ENCODE results near the gene CBY1.
"Not testable (repeated sequence)": the region's sequence is repeated elsewhere in the genome, so short reads cannot be mapped to it uniquely, and the experiment has no call there.

Gene CBY1

DNA sequence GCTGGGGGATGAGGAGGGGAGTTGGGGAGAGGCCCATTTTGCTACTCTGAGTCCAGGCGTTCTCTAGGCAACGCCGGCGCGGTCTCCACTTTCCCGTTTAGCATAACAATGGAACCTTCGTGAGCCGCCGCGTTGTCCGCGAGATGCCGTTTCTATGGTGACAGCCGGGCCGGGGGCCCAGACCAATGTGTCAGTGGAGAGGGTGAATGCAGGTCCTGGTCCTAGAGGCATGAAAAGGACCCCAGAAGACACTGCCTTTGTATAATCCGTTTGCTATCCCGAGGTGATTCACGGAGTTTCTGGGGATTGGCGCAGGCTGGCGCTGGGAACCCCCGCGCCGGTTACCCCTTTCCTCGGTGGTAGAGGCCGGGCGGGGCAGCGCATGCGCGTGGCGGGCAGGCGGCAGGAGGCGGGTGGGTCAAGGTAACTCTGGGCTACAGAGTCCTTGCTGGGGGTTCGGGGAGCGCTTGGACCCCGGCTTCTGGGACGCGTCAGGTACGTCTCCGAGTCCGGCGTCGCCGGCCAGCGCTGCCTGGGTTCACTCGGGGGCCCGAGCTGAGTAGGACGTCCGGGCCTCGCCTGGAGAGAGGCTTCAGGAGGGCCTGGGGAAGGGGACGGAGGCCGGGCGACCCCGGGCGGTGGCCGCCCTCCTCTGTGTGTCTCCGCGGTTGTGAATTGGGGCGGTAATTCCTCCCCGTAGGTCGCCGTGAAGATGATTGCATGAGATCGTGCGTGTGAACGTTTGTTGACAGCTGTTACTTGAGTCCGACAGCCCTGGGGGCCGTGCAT, at the start of gene CBY1, which contains the start of gene FAM227A:
Gene CBY1 (plus strand): TSS at position 383 of the 789 bp plus-strand sequence. CDS start 11,417 bp downstream, outside the sequence.
Gene FAM227A (minus strand): TSS at position 137 of the 789 bp plus-strand sequence. CDS start 6,224 bp downstream, outside the sequence.
- DNase-seq = peak; percentile 78

DNA sequence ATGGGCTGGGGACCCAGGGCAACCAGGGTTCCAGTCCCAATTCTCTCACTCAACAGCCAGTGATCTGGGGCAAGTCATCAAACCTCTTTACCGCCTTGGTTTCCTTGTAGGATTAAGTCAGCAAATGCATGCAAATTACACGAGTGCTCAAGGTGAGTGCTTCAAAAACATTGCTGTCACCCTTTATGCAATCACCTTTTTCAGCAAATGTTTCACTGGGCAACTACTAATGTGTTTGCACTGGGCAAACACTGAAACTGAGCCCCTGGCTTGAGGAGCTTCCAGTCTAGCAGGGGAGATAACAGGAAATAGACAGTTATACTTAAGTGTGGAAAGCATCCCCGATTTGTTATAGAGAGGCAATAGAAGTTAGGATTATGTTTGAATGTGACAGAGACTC, 48.8 kb upstream of the CBY1 start:
- no peak for DNase-seq

DNA sequence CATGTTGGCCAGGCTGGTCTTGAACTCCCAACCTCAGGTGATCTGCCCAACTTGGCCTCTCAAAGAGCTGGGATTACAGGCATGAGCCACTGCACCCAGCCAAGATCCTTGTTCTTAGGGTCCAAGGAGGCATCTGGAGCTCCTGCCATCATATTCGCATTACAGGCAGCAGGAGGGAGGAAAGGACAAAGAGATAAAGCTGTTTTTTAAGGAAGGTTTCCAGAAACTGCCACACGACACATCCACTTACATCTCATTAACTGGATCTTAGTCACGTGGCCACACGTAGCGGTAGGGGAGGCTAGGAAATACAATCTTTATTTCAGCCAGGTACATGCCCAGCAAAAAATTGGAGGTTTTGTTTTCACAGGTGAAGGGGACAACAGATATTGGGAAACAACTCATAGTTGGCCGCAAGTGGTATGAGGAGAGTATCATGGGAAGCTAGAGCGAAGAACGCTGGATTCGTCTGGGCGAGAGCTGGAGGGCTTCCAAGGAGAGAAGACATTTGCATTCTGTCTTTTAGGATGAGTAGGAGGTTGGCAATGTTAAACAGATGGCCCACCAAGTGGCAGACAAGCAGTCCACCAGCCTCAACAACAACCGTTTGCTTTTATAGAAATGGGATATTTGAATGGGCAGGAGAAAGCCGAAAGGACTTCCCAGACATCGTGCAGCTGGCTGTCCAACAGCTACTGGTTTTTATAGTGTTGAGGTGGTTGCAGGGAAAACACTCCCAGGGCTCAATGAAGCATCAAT, 47.3 kb upstream of the CBY1 start:
- DNase-seq = no peak

DNA sequence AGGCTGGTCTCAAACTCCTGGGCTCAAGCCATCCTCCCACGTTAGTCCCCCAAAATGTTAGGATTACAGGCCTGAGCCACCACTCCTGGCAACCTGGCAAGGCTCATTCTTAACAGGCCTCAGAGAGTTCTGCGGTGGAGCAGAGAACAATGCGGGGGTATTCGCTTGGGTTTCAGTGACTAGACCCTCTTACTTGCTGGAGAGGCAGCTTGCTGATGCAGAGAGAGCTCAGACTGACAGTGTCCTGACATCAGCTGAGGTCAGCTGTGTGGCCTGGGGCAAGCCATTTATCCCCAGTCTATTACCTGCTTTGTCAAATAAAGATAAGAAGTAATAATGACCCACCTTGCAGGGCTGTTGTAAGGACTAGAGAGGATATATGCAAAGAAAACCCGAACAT, 46.2 kb upstream of the CBY1 start:
- no peak for DNase-seq

DNA sequence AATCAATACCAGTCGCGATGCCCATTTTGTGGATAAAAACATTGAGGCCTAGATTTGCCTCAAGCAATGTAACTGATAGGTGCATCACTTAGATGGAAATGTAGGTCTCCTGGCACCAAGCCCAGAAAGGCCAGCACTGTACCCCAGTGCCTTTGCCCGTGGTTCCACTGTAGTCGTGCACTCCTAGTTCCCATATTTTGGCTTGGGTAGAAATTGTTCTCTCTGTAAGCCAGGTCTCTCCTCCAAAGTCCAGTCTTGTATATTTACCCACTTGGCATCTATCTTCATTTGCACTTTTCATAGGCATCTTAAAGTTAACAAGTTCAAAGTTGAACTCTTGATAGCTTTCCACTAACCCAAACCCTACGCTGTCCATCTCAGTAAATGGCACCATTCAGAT, 44.9 kb upstream of the CBY1 start:
- no peak for DNase-seq

DNA sequence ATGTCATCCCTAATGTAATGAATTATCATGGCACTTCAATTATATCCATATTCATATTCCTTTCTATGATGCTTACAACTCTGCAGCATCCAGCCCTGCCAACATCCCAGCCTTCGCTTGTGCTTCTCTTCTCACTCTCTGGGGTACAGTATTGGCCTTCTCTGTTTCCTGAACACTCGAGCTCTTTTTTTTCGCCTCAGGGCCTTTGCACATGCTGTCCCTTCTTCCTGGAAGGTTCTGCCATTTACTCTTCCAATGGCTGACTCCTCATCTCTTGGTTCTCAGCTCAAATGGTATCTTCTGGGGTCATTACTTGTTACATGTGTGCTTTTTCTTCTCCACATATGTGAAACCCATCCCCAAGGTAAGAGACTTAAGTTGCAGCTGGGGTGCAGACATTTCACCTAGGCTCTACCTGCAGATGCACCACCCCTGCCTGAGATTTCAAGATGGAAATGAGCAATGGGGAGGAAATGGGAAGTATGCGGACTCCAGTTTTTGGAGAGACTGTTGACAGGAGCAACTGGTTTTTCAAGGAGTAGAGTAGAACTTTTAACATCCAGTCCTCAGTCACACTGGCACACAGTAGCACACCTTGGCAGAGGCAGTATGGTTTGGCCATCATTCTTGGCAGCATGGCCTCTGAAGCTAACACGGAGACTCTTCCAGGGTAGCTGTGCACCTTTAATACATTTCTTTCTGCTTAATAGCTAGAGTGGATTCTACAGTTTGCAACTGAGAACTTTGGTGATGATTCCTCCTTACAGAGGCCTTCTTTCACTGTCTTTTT, 44.0 kb upstream of the CBY1 start:
- no peak for DNase-seq

DNA sequence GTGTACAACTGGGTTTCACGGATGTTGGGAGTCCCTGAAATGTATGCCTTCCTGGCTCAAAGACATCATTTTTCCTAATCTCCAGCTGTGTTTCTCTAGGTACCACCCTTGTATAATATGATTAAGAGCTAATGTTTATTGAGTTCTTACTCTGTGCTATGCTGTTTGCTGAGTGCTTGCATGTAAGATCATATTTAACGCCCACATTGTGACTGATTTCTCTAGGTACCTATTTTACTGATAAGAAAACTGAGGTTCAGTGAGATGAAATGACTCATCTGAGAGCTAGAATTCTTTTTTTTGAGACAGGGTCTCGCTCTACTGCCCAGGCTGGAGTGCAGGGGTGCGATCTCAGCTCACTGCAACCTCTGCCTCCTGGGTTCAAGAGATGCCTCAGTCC, 42.9 kb upstream of the CBY1 start:
- DNase-seq = no peak

DNA sequence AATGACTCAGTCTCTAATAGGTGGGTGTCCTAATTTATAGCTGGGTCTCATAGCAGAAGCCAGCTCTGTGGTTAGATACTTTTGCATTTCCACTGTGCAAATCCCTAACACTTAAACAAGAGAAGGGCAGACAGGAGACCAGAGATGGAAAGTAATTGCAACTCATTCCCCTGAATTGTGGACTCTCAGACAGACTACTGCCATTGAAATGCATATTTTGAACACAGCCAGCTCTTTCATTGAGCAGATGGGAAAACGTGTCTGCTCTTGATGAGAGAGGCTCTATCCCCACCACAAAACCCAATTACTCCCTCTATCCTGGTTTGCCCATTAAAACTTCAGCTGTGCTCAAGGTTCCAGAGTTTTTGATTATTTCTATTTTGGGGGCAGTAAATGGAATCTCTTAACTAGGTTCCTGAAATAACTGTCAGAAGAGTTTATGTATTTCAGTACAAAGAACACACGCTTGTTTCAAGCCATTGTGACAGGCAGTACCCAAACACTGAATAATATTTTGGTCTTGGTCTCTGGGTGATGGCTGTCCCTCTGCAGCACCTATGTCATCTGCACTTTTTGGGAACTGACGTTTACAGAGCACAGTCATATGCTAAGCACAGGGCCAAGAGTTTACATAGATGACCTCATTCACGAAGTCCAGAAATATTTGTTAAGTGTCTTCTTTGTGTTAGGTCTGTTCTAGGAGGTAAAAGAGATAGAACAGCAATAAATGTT, 41.9 kb upstream of the CBY1 start:
- DNase-seq = no peak

DNA sequence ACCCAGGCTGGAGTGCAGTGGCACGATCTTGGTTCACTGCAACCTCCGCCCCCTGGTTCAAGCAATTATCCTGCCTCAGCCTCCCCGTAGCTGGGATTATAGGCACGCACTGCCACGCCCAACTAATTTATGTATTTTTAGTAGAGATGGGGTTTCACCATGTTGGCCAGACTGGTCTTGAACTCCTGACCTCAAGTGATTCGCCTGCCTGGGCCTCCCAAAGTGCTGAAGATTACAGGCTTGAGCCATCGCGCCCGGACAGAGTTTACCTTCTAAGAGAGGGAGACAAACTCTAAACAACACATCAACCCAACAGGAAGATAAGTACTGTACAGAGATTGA, 41.4 kb upstream of the CBY1 start:
- DNase-seq = not testable (repeated sequence)

DNA sequence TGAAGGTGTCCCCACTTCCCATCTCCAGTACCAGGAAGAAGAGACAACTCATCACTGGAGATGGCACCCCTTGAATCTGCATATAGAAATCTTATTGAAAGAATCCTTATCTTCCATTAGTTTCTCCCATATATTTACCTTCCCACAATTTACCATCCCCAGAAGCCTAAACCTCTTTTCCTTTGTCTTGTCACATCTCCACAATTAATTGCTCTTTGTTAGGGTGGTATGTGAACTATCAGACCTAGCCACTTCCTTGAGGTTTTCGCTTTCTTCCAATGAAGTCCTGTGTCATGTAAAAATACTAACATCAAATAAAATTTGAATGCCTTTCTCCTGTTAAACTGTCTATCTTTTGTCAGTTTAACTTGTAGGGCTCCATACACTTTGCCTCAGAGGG, 38.2 kb upstream of the CBY1 start:
- DNase-seq = no peak

DNA sequence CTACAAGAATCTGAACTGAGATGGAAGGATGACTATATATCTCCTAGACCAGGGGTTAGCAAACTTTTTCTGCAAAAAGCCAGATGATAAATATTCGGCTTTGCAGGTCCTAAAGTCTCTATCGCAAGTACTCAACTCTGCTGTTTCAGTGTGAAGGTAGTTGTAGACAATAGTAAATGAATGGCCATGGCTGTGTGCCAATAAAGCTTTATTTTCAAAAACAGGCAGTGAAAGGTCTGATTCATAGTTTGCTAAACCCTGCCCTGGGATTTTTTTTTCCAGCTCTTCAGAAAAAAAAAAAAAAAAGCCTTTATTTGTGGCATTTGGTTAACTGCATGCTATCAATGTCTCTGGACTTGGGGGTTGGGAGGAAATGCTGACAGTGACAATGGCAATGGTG, 37.8 kb upstream of the CBY1 start:
- no peak for DNase-seq

DNA sequence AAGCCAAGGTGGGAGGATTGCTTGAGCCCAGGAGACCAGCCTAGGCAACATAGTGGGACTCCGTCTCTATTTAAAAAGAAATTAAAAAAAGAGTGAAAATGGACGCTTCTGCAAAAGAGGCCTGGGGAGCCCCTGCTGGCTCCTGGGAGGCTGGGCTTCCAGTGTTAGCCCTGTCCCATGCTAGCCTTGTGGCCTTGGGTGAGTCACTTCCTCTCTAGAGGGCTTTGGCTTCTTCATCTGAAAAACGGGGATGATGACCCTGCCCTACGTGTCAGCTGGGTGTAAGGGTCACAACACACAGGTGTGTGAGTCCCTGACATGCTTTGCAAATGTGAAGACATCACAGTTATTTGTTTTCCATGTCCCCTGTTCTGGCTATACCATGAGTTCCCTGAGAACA, 33.1 kb upstream of the CBY1 start:
- no peak for DNase-seq

DNA sequence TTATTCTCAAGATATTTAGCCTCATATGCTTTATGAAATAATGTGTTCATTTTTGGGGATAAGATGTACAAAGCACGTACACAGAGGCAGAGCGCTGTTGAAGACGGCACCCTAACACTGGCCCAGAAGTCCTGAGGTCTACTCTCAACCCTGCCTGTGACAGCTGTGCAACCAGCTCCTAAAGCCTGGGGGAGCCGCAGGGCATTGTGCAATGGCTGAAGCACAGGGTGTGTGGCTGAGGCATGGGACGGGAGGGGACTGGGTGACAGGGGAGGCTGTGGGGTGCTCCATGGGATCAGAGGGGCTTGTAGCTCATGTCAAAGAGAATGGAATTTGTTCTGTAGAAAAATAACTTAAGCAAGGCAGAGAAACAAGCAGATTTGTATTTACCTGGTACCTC, 28.0 kb upstream of the CBY1 start:
- no peak for DNase-seq

DNA sequence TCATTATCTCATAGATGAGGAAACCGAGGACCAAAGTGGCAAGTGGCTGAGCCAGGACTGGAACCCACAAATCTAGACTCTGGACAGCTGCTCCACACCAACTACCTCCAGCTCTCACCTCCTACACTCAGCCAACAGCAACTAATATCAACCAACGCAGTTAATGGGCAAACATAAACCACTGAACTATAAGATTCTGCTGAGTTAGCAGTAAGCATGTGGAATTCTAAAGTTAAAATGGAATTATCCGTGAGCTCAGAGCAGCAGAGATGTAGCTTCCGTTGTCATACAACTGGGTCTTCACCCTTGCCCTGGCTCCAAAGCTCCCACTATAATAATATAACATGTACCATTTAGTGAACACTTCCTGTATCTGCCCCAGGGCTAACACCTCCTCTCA, 27.3 kb upstream of the CBY1 start:
- no peak for DNase-seq

DNA sequence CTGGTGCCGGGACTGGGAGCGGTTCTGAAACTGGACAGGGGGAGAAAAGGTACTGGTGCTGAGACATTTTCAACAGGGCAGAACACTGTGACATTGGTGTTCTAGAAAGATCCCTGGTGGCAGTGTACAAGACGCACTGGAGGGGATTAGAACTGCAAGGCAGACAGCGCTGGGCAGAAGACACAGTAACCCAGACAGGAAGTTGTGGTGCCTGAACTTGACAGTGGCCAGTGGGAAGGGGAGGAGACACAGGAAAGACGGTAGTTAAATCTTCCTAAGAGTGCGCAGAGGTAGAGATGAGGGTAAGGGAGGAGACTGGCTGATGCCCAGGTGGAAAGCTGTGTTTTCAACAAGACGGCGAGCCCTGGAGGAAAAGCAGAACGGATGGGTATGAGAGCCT, 24.7 kb upstream of the CBY1 start:
- DNase-seq = no peak

DNA sequence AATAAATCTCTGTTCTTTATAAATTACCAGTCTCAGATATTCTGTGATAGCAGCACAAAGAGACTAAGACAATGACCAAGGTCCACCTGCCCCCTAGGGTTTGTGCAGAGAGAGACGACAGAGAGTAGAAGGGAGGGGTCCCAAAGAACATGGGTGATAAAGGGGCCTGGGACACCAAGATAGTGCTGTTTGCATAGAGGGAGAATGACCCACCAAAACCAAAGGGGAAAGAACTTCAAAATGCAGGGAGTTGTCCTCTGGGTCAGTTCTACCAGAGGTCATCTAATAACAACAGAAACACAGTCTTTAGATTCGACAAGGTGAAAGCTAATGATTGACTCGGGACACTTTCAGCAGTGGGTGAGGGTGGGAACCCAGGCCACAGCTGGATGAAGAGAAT, 23.9 kb upstream of the CBY1 start:
- DNase-seq = no peak

DNA sequence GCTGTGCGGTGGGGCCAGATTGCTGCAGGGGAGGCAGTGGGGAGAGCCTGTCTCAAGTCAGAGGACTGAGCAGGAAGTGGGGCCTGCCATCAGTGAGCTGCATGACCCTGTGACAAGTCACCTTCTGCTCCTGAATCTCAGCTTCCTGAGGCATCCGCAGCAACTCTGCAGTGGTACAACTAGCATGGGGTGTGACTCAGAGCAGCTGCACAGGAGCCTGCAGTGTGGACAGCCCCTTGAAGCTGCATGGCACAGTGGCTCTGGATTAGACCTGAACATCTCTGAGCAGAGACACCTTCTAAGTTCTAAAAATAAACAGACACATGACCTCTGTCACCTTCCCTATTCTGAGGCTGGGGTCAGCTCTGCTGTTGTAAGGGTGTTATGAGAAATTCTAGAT, 18.2 kb upstream of the CBY1 start:
- no peak for DNase-seq

DNA sequence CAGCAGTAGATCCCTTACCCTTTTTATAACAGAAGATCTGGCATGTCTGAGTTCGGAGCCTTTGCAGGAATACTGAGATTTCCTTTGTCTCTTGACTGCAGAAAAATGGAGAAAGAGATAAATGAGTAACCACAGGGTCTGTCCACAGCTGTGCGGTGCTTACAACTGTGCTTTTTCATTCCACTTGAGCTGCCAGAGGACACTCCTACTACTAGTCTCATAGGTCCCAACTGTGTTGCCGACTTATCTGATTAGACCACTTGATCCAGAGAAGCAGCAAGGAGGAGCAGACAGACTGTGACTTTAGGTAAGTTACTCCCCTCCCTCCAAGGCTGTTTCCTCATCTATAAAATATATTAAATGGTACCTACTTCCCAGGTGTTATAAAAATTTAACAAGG, 17.7 kb upstream of the CBY1 start:
- no peak for DNase-seq

DNA sequence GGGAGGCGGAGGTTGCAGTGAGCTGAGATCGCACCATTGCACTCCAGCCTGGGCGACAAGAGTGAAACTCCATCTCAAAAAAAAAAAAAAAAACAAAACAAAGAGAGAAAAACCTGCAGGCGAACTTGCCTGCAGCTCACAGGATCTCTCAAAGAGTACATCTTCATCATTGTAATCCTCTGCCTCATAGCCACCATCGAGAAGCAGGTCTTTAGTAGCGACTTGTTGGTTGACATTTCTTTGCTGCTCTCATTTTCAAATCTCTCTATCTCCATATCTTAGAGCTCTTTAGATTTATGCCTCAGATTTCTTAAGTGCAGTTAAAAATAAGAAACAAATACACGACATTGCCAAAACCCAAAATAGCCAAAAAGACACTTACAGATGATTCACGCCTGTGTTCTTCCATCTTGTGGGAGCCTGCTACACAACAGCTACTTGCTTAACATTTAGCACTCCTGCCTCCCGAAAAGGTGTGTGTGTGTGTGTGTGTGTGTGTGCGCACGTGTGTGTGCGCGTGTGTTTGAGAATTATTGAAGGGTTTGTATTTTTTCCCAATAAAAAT, 14.9 kb upstream of the CBY1 start:
- DNase-seq = no peak

DNA sequence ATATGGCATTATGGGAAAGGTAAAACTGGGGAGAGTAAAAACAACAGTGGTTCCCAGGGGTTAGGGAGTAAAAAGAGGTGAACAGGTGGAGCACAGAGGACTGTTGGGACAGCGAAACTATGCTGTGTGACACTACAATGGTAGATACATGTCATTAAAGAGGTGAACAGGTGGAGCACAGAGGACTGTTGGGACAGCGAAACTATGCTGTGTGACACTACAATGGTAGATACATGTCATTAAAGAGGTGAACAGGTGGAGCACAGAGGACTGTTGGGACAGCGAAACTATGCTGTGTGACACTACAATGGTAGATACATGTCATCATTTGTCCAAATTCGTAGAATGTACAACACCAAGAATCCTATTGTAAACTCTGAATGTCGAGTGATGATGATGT, 12.2 kb upstream of the CBY1 start:
- not testable (repeated sequence) for DNase-seq

DNA sequence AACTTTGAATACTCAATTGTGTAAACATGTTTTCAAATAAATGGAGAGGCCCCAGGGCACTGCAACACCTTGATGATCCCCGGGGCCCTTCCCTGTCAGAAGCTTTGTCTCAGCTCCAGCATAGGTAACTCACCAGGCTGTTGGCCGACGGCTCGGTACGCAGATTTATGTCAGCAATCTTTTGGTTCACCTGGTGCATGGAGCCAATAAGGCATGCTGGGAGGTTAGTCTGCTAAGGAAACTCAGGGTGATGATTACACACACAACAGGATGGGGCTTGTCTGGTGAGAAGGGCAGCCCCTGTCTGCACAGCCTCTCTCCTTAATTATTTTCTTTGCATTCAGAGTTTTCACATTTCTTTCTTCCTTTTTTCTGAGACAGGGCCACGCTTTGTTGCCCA, 11.0 kb upstream of the CBY1 start:
- DNase-seq = no peak

DNA sequence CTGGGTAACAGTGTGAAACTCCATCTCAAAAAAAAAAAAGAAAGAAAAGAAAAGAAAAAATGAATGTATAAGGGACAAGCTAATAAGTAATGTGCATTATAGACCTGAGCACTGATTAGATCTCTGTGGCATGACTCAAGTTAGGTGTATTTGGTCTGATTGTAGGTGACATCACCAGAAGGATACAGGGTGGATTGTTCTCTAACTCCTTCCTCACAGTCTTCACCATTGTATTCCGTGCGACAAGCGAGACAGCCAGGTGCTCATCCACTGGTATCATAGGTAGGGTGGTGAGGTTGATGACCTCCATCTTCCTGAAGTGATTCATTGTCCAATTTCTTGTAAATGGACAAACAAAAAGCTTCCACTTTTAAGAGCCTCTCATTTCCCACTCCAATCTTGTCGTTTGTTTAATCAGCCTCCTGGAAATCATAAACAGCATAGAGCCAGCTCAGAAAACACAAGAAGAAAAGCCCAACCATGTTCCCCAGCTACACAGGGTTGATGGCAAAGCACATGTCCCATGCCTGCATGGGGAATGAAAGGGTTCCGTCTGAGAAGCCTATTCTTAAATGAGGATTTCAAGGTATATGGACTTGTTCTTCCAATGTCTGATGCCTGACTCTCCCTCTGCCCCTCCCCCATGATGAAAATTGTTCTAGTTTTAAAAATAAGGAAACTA, 6.5 kb upstream of the CBY1 start:
- DNase-seq = peak; percentile 2

Measured in NCI-H774 (cell line).